Ramos (cell line): Measurements from ENCODE around the gene CCT4.
"Not testable (repeated sequence)": the region's sequence is repeated elsewhere in the genome, so short reads cannot be mapped to it uniquely, and the experiment has no call there.

Experiments used
- in situ Hi-C: fragments of 300-500 bp; cut with MboI; formaldehyde crosslinking; loops from one replicate; pipeline ENCODE4 v1.14.3; 2022; ENCODE audit warnings: low sequenced_read_pairs; ENCODE audit not compliant: unreplicated experiment

Gene CCT4

GRCh38 chr2:61888267-61889055, at the start of gene CCT4:
Gene CCT4 (minus strand): TSS chr2:61888656. CDS start chr2:61888507, 149 bp downstream.
- in situ Hi-C loops = no loop called here

- in situ Hi-C loops = no loop called here
Observed at GRCh38 chr2:61937886-61938285, 49.4 kb upstream of the CCT4 start.

GRCh38 chr2:61937098-61937497, 48.6 kb upstream of the CCT4 start:
- in situ Hi-C loops = no loop called here

GRCh38 chr2:61928826-61929461, 40.5 kb upstream of the CCT4 start:
- in situ Hi-C loops = no loop called here

GRCh38 chr2:61926531-61927477, 38.3 kb upstream of the CCT4 start:
- in situ Hi-C loops = no loop called here

- in situ Hi-C loops = loop anchor here (5.0 kb wide), 1 partner anchor 482 kb away; no protein-coding TSS in a partner anchor
Observed at GRCh38 chr2:61924895-61925663, 36.6 kb upstream of the CCT4 start.

- in situ Hi-C loops = loop anchor here (5.0 kb wide), 1 partner anchor 485 kb away; no protein-coding TSS in a partner anchor
Observed at GRCh38 chr2:61922714-61923113, 34.3 kb upstream of the CCT4 start.

- in situ Hi-C loops = loop anchor here (5.0 kb wide), 1 partner anchor 487 kb away; no protein-coding TSS in a partner anchor
Observed at GRCh38 chr2:61920548-61920947, 32.1 kb upstream of the CCT4 start.

GRCh38 chr2:61914794-61915193, 26.3 kb upstream of the CCT4 start:
- in situ Hi-C loops = not testable (repeated sequence)

GRCh38 chr2:61911510-61911909, 23.1 kb upstream of the CCT4 start:
- in situ Hi-C loops = no loop called here

- in situ Hi-C loops = no loop called here
Observed at GRCh38 chr2:61910603-61911002, 22.1 kb upstream of the CCT4 start.

- in situ Hi-C loops = no loop called here
Observed at GRCh38 chr2:61909116-61909515, 20.7 kb upstream of the CCT4 start.

GRCh38 chr2:61906186-61906470, 17.7 kb upstream of the CCT4 start:
- in situ Hi-C loops = no loop called here

GRCh38 chr2:61905372-61906185, 17.1 kb upstream of the CCT4 start, which contains the start of gene COMMD1:
Gene COMMD1 (plus strand): TSS chr2:61905674. CDS start chr2:61905679, 5 bp downstream.
- in situ Hi-C loops = no loop called here

GRCh38 chr2:61900281-61900680, 11.8 kb upstream of the CCT4 start:
- in situ Hi-C loops = no loop called here

- in situ Hi-C loops = no loop called here
Observed at GRCh38 chr2:61898810-61899209, 10.4 kb upstream of the CCT4 start.

GRCh38 chr2:61887717-61888266, 664 bp downstream of the CCT4 start:
- in situ Hi-C loops = no loop called here

- in situ Hi-C loops = no loop called here
Observed at GRCh38 chr2:61885896-61886603, 2.4 kb downstream of the CCT4 start.
